MCF 10A (cell line): Measurements from ENCODE around the gene VEGFB. TPM values are rescaled to one million over a fixed set of nuclear protein-coding genes. Genes with fewer than 3 reads are reported as not detected.
A peak's percentile ranks its signal among the peaks of the same experiment; 100 is the strongest.

Experiments
- BruUV-seq: library from RNA; stranded (reverse); fragments of 400-500 nt; replicated peaks from 2 replicates; lab custom pipeline; 2021; lab: Mats Ljungman, UMichigan
- CTCF ChIA-PET: fragments of 300-600 bp; sonication (Branson Sonifier 250); formaldehyde crosslinking; extraction: SDS; loops from one replicate; lab custom pipeline; 2021; ENCODE audit warnings: antibody characterized with exemption, inconsistent platforms; lab: Yijun Ruan, JAX
- POLR2A ChIA-PET: fragments of 300-600, 350-650 bp; sonication (Branson Sonifier 250); formaldehyde crosslinking; extraction: SDS; loops from one replicate; lab custom pipeline; 2020; ENCODE audit warnings: antibody characterized with exemption, inconsistent platforms; lab: Yijun Ruan, JAX
- DNase-seq: peaks from one replicate; pipeline ENCODE4 v3.0.0-alpha.2; 2018; ENCODE audit not compliant: unreplicated experiment
- H3K27ac Mint-ChIP-seq: one replicate; pipeline ENCODE4 v1.8.0; 2022; ENCODE audit warnings: mild to moderate bottlenecking, low read depth, mixed read lengths; ENCODE audit not compliant: unreplicated experiment
- H3K27me3 Mint-ChIP-seq: one replicate; pipeline ENCODE4 v1.8.0; 2022; ENCODE audit warnings: mixed read lengths; ENCODE audit not compliant: insufficient read depth, unreplicated experiment
- H3K36me3 Mint-ChIP-seq: one replicate; pipeline ENCODE4 v1.8.0; 2022; ENCODE audit warnings: mild to moderate bottlenecking, moderate library complexity, mixed read lengths; ENCODE audit not compliant: insufficient read depth, unreplicated experiment
- H3K4me1 Mint-ChIP-seq: one replicate; pipeline ENCODE4 v1.8.0; 2022; ENCODE audit warnings: mixed read lengths; ENCODE audit not compliant: insufficient read depth, unreplicated experiment
- H3K4me3 Mint-ChIP-seq: one replicate; pipeline ENCODE4 v1.8.0; 2022; ENCODE audit warnings: mild to moderate bottlenecking, moderate library complexity, mixed read lengths; ENCODE audit not compliant: unreplicated experiment
- H3K9me3 Mint-ChIP-seq: one replicate; pipeline ENCODE4 v1.8.0; 2022; ENCODE audit warnings: mixed read lengths; ENCODE audit not compliant: unreplicated experiment
- CTCF ChIP-seq: fragments of 200-600 bp; IDR thresholded peaks from one replicate; pipeline ENCODE4 v1.8.0; 2022; ENCODE audit warnings: antibody characterized with exemption, mild to moderate bottlenecking; ENCODE audit not compliant: unreplicated experiment
- intact Hi-C: fragments of 100-400 bp; cut with micrococcal nuclease; formaldehyde crosslinking; loops from 2 replicates; pipeline ENCODE4 v1.14.1; 2022
- total RNA-seq: library from RNA; stranded (reverse); gene quantifications from 2 replicates; pipeline ENCODE4 v1.2.3, GENCODE V29; 2022

Gene VEGFB
- total RNA-seq, 1 experiment from 2014 or later = 46.0 TPM

- intact Hi-C loops = loop anchor here (2.0 kb wide), 1 partner anchor 40 kb away; the partner anchor contains the start of gene STIP1
- TF ChIP-seq CTCF = no peak
- Mint-ChIP-seq H3K9me3 (no peaks in the 10 kb centered on the region), H3K4me3 (peak overlapping the region; percentile 80), H3K27ac (peak overlapping the region; percentile 80), H3K4me1 (peaks cover 8% of the 10 kb centered on the region), H3K27me3 (no peaks in the 10 kb centered on the region), H3K36me3 (peaks cover 6% of the 10 kb centered on the region)
- TSS peak; percentile 63 for BruUV-seq
- DNase-seq = no peak
- ChIA-PET CTCF (interaction anchor here (0.8 to 4.7 kb wide), 8 partner anchors 15 to 105 kb away, joined by 3 to 22 read pairs (median 4); partner anchors contain the start of genes CATSPERZ and STIP1), POLR2A (interaction anchor here (0.9 to 11.9 kb wide), 20 partner anchors 9 to 1499 kb away, joined by 3 to 122 read pairs (median 4); partner anchors contain the start of genes BAD, ESRRA, FKBP2 and HNRNPUL2)
Observed at GRCh38 chr11:64226507-64227051, 7.8 kb upstream of the VEGFB start.

- Mint-ChIP-seq H3K9me3 (no peaks in the 10 kb centered on the region), H3K4me3 (peak overlapping the region; percentile 80), H3K36me3 (peaks cover 6% of the 10 kb centered on the region), H3K27ac (peak overlapping the region; percentile 80), H3K4me1 (peaks cover 17% of the 10 kb centered on the region), H3K27me3 (no peaks in the 10 kb centered on the region)
- intact Hi-C loops = loop anchor here (2.0 kb wide), 1 partner anchor 41 kb away; the partner anchor contains the start of gene STIP1
- TF ChIP-seq CTCF = no peak
- BruUV-seq = no TSS peak
- DNase-seq = peak; percentile 64
- POLR2A ChIA-PET = interaction anchor here (0.5 to 11.9 kb wide), 9 partner anchors 13 to 1559 kb away, joined by 3 to 122 read pairs (median 12); partner anchors contain the start of genes FKBP2, HNRNPUL2, PPP1R14B and STIP1
- CTCF ChIA-PET = interaction anchor here (0.8 to 4.7 kb wide), 7 partner anchors 23 to 106 kb away, joined by 3 to 22 read pairs (median 5); partner anchors contain the start of genes CATSPERZ and STIP1
Observed at GRCh38 chr11:64227405-64227956, 6.9 kb upstream of the VEGFB start.

GRCh38 chr11:64229090-64229743, 5.2 kb upstream of the VEGFB start:
- no peak for TF ChIP-seq CTCF
- TSS peak; percentile 1 for BruUV-seq
- POLR2A ChIA-PET = interaction anchor here (1.0 to 11.9 kb wide), 2 partner anchors 14 to 44 kb away, joined by 3 to 122 read pairs; partner anchors contain the start of genes FKBP2 and PPP1R14B
- peaks cover 11% of the 10 kb centered on the region for H3K36me3 Mint-ChIP-seq
- H3K27ac Mint-ChIP-seq = no peak overlapping the region
- H3K9me3 Mint-ChIP-seq = no peaks in the 10 kb centered on the region
- intact Hi-C loops = no loop called here
- CTCF ChIA-PET = interaction anchor here (1.0 kb wide), 1 partner anchor 74 kb away, joined by 5 read pairs; no protein-coding TSS in a partner anchor
- H3K27me3 Mint-ChIP-seq = no peaks in the 10 kb centered on the region
- H3K4me3 Mint-ChIP-seq = no peak overlapping the region
- H3K4me1 Mint-ChIP-seq = peaks cover 14% of the 10 kb centered on the region
- DNase-seq = no peak
